GM18507 (cell line): ENCODE results near the gene ADAMTS17.

Experiments
- DNase-seq: peaks from one replicate; pipeline ENCODE4 v3.0.0; 2011; ENCODE audit warnings: low read depth; ENCODE audit not compliant: insufficient read length; ENCODE audit errors: extremely low spot score
- FAIRE-seq: peaks from 2 replicates; lab custom pipeline; 2011; peaks lifted over from hg19 to GRCh38; lab: Jason Lieb, UNC

Gene ADAMTS17

DNA sequence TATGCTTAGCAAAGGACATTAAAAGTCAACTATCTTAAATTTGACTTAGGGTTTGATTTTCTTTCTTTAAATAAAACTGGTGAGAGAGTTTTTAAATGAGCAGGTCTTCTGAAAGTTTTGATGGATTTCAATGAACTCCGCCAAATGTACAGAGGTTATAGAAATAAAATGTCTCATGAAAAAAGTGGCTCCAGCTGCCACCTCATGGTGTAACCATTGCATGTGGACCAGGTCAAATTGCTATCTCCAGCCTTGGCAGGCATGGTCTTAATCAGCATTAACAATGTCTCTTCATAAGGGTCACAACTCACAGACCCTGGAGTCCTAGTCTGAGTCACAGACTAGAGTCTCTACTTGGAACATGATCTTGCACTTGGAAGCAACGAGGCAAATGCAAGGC is 182.3 kb downstream of the ADAMTS17 start:
- no peak for FAIRE-seq

GRCh38 chr15:100158356-100158755 is 183.4 kb downstream of the ADAMTS17 start:
- DNase-seq: no peak
- no peak for FAIRE-seq

More for the DNA sequence above, 182.3 kb downstream of the ADAMTS17 start:
- DNase-seq: no peak

DNA sequence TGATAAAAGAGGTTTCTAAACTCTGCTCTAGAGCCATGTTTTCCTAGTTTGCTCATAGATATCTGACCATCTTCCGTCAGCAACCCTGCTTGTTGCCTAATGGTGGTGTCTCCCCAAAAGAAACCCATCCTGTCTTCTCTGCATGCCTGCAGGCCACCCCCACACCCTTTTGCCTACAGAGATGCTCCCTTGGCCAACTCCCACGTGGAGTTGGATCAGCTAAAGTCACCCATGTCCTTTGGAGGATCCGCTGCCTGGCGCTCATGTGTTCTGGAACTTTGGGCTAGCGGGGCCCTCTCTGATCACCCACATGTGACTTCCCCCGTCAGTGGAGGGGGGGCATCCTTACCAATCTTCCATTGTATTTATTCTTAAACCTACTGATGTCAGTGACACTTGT is 185.6 kb downstream of the ADAMTS17 start:
- DNase-seq (no peak), FAIRE-seq (no peak)

- DNase-seq: no peak
- no peak for FAIRE-seq
Observed at GRCh38 chr15:100154338-100154737, 187.4 kb downstream of the ADAMTS17 start.

DNA sequence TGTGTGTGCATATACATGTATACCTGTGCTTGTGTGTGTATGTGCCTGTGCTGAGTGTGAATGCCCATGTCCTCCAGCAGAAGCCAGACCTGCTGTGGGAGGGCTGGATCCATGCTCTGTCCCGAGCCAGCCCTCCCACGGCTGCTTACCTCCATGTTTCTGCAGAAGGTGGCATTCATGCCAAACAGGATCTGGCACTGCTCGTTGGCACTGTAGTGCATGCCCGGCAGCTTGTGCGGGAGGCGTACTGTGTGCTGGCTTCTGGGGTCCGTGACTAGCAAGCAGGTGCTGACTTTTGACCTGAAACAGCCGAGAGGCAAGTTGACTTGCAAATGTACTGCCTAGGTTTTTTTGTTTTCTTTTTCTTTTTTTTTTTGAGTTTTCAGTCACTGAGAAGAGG is 189.3 kb downstream of the ADAMTS17 start:
- DNase-seq: no peak
- FAIRE-seq: no peak

- FAIRE-seq: no peak
- no peak for DNase-seq
Observed at GRCh38 chr15:100150906-100151305, 190.9 kb downstream of the ADAMTS17 start.

DNA sequence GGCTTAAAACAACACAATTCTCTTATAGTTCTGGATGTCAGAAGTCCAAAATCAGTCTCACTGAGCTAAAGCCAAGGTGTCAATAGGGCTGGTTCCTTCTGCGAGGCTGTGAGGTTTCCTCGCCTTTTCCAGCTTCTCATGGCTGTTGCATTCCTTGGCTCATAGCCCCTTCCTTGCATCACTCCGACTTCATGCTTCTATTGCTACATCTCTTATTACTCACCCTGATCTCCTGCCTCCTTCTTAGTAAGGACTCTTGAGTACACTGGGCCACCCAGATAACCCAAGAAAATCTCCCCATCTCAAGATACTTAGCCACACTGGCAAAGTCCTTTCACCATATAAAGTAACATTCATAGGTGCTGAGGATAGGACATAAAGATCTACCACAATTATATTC is 193.9 kb downstream of the ADAMTS17 start:
- FAIRE-seq (no peak), DNase-seq (no peak)

GRCh38 chr15:100143378-100143777 is 198.4 kb downstream of the ADAMTS17 start:
- DNase-seq (no peak), FAIRE-seq (no peak)

DNA sequence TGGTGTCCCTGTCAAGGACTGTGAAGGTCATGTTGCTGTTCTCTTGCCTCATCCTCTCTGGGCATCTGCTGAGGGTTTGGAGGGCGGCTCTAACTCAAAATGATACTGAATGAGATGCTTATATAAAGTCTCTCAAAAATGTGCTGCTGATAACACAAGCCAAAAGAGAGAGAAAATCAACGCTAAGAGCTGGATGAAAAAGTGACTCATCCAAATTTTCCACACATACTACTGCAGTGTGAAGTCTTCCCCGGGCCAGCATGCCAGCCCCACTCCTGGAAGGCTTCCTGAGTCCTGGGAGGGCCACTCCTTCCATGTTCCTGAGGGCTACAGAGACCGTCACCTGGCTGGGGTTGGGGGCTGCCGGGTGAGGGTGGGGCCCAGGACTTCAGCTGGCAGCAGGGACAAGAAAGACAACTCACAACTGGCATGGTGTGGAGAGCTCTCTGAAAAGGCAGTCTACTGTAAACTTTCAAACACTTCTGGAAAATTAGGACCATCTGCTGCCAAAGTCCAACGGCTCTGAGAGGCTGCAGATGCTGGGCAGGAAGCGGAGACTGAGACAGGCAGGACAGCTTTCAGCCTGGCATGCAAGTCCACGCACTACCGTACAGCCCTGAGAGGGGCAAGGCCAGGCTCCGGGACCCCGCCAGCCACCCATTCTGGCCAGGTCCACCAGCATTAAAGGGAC is 200.3 kb downstream of the ADAMTS17 start:
- FAIRE-seq (no peak), DNase-seq (no peak)

- FAIRE-seq (no peak), DNase-seq (no peak)
Observed at GRCh38 chr15:100140527-100141308, 201.1 kb downstream of the ADAMTS17 start.

- DNase-seq (no peak), FAIRE-seq (no peak)
Observed at GRCh38 chr15:100134586-100134985, 207.2 kb downstream of the ADAMTS17 start.

DNA sequence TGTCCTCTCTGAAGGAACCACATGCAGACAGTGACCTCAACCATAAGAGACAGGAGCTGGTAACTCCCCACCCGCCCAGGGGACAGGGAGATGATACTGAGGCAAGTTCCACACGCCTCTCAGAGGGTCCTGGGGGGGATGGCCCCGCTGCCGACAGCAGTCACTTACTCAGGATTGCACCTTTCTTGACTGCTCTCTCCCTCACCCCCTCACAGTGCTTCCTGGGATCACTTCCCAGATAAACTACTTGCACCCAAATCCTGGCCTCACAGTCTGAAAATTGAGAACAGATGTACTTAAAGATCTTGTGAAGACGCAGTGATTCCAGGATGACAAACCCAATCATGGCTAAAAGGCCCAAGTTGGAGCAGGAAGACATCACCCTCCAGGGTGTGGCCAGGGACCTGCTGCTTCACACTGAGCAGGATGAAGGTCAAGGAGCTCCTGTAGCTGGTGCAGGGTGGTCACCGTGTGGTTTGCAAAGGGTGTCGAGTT is 207.6 kb downstream of the ADAMTS17 start:
- DNase-seq: no peak
- no peak for FAIRE-seq

- FAIRE-seq (no peak), DNase-seq (no peak)
Observed at GRCh38 chr15:100133001-100133400, 208.8 kb downstream of the ADAMTS17 start.

DNA sequence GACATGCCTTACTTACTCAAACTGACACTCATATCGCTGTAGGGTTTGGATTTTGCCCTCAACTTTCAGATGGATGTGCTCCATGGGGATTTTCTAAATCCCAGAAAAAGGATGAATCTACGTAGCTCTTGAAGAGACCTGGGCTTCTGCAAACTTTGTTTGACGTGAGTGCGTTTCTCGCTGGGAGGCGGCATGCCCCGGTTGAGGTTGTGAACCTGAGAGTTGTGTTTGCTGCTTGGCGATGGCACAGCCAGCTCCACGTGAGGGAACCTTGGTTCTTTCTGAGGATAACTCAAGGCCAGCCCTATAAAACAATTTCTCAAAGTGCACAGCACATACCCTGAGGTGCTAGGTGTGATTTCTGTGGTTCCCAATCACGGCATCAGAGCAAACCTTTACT is 209.5 kb downstream of the ADAMTS17 start:
- DNase-seq (no peak), FAIRE-seq (no peak)

- DNase-seq: peak; percentile 30
- FAIRE-seq: no peak
Observed at GRCh38 chr15:100131321-100132224, 210.2 kb downstream of the ADAMTS17 start.

DNA sequence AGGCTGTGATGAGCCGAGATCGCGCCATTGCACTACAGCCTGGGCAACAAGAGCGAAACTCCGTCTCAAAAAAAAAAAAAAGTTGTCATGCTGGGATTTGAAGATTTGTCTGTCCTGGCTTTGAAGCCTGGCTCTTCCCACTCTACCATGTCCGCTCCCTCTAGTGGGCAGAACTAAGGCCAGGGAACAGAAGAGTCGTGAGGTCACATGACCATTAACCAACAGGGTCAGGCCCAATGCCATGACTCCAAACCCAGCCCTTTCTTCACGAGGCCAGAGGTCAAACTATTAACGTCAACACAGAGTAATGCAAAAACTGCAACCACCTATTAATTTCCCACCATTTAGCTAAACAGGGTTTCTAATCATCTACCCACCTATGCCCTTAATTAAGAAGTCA is 212.1 kb downstream of the ADAMTS17 start:
- no peak for DNase-seq
- FAIRE-seq: no peak

DNA sequence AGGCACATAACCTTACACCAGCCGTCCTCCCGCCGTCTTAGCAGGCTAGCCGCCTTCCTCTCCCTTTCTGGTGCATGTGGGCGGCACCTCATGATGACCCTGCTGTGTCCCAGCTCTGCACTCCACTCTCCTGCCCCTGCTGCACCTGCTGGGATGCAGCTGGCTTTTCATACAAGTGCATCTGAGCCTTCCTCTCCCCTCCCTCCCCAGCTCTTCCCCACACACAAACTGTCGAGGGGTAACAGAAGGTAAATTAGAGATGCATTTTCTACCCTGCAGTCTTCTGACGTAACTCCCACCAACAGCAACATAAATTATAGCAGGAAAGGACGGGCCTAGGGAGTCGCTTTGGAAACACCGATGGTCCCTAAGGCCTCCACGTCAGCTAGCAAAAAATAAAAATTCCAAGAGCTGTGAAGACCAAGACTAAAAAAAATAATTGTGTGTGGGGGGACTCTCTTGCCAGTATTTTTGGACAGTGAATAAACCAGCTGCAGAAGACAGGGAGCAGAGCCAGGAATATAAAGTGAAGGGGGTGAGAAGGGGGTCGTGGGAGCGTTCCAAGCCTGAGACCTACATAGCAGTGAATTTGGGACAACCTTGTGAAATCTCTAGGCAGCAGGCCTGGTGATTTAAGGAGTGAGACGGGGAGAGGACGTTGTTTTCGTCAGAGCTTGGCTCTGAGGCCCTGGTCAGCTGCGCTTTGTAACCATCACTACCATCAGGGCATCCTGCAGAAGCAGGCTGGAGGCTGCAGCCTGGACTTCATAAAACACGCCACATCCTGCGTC is 216.2 kb downstream of the ADAMTS17 start:
- FAIRE-seq: no peak
- DNase-seq: no peak

DNA sequence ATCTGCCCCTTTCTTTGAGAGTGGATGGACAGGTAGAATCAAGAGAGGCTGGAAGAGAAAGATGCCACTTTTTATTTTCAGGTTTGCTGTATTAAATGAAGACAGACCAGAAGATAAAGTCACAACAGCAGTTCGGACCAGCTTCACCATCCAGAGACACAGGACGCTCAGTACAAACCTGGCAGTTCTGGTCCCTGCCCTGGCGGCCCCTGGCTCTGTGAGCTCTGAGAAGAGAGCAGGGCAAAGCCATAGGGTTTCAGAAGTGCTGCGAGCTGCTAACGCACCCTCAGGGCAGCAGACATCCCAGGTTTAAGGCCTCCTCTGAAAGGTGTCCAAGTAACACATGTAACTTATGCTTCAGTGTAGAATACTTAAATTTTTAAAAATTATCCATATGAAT is 216.8 kb downstream of the ADAMTS17 start:
- DNase-seq: no peak
- no peak for FAIRE-seq

DNA sequence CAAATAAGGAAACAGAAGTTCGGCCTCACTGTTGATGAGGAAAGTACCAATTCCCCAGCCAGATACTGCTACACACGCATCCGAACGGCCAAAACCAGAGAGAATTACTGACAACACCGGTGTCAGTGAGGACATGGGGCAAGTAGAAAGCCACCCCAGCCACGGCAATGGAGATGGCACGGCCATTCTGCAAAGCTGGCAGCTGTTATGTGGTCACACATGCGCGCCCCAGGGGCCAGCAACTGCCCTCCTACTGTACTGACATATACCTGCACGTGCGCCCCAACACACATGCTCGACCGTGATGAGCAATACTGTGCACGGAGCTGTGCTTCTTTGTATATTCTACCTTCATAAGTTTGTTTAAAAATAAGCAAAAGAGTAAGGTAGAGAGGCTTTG is 217.4 kb downstream of the ADAMTS17 start:
- DNase-seq: no peak
- no peak for FAIRE-seq
